SH-SY5Y (cell line): ENCODE results near the gene NKD2.

Source experiments
- GATA2 ChIP-seq: IDR thresholded peaks from 2 replicates; pipeline ENCODE4 v1.6.1; 2011; ENCODE audit warnings: mild to moderate bottlenecking, low read depth, low read length
- GATA3 ChIP-seq: IDR thresholded peaks from 2 replicates; pipeline ENCODE4 v1.6.1; 2011; ENCODE audit warnings: low read depth, mild to moderate bottlenecking, low read length, moderate library complexity

Gene NKD2

GRCh38 chr5:988322-988721 is 20.3 kb upstream of the NKD2 start:
- no peak for TF ChIP-seq GATA3
- TF ChIP-seq GATA2: no peak

- no peak for TF ChIP-seq GATA2
- no peak for TF ChIP-seq GATA3
These were observed 18.6 kb upstream of the NKD2 start for GRCh38 chr5:989961-990530.

GRCh38 chr5:991472-992267 is 16.9 kb upstream of the NKD2 start:
- TF ChIP-seq GATA3 (no peak), GATA2 (no peak)

GRCh38 chr5:994272-994607 is 14.4 kb upstream of the NKD2 start:
- TF ChIP-seq GATA2: no peak
- no peak for TF ChIP-seq GATA3

GRCh38 chr5:994821-995220 is 13.8 kb upstream of the NKD2 start:
- no peak for TF ChIP-seq GATA2
- TF ChIP-seq GATA3: no peak

GRCh38 chr5:995318-995717 is 13.3 kb upstream of the NKD2 start:
- TF ChIP-seq GATA2 (no peak), GATA3 (no peak)

- no peak for TF ChIP-seq GATA3
- no peak for TF ChIP-seq GATA2
These were observed 11.6 kb upstream of the NKD2 start for GRCh38 chr5:997001-997474.

GRCh38 chr5:997711-998110 is 10.9 kb upstream of the NKD2 start:
- TF ChIP-seq GATA2 (no peak), GATA3 (no peak)

GRCh38 chr5:998246-999031 is 10.2 kb upstream of the NKD2 start:
- no peak for TF ChIP-seq GATA2
- TF ChIP-seq GATA3: no peak

GRCh38 chr5:999032-999501 is 9.5 kb upstream of the NKD2 start:
- TF ChIP-seq GATA3 (no peak), GATA2 (no peak)

GRCh38 chr5:999724-1000123 is 8.9 kb upstream of the NKD2 start:
- TF ChIP-seq GATA3 (no peak), GATA2 (no peak)

GRCh38 chr5:1000329-1000728 is 8.3 kb upstream of the NKD2 start:
- no peak for TF ChIP-seq GATA2
- TF ChIP-seq GATA3: no peak

- TF ChIP-seq GATA3 (no peak), GATA2 (no peak)
These were observed 7.0 kb upstream of the NKD2 start for GRCh38 chr5:1001406-1002270.

GRCh38 chr5:1002271-1002546 is 6.4 kb upstream of the NKD2 start:
- TF ChIP-seq GATA2 (no peak), GATA3 (no peak)
